ENCODE measurements around the gene NLGN1. TPM values are rescaled to one million over a fixed set of nuclear protein-coding genes. Genes with fewer than 3 reads are reported as not detected.

The NLGN1 gene
- total RNA-seq, 5 donors from 2014 or later (not counting 1 experiment from before 2014, with no cell fraction given): 0.18 TPM; not detected in 4

- H3K36me3 Mint-ChIP-seq: no peaks in the 10 kb centered on the region
- no peak overlapping the region for H3K4me3 ChIP-seq (ENCODE audit: control insufficient read depth in 1 of 2, extremely low read depth in 1 of 2, low read length in 1 of 2)
- H3K9me3 Mint-ChIP-seq: peaks cover 6 to 7% (median 7%) of the 10 kb centered on the region in 3 donors
- no peak overlapping the region for H3K4me3 Mint-ChIP-seq
- no peaks in the 10 kb centered on the region for H3K27me3 ChIP-seq (replicated peaks in 1 of 2; ENCODE audit: control insufficient read depth in 2 of 2, extremely low read depth in 1 of 2, insufficient read depth in 2 of 2, low read length in 1 of 2)
- no peak for ATAC-seq (replicated peaks in 1 of 4)
- no peaks in the 10 kb centered on the region for H3K9me3 ChIP-seq
- ChIA-PET CTCF (no interaction called here), POLR2A (interaction anchor here in 1 of 2 donors (0.6 kb wide), 1 partner anchor 117 kb away, joined by 3 read pairs; no protein-coding TSS in a partner anchor)
- WGBS (ENCODE audit: insufficient coverage): no CpG with 5 or more reads among the region's 1 CpG
- H3K4me1 Mint-ChIP-seq: no peaks in the 10 kb centered on the region
- H3K27ac Mint-ChIP-seq: no peak overlapping the region
- DNase-seq: no peak
- no peak overlapping the region for H3K27ac ChIP-seq (ENCODE audit: low read length)
- H3K36me3 ChIP-seq (ENCODE audit: control insufficient read depth in 2 of 2, extremely low read depth in 1 of 2, insufficient read depth in 1 of 2, low read length in 1 of 2): no peaks in the 10 kb centered on the region
- H3K4me1 ChIP-seq (ENCODE audit: control insufficient read depth in 1 of 2, extremely low read depth in 1 of 2, insufficient read depth in 2 of 2, low read length in 2 of 2): no peaks in the 10 kb centered on the region
- no peaks in the 10 kb centered on the region for H3K27me3 Mint-ChIP-seq
Measured at GRCh38 chr3:173699353-173699752, 301.8 kb downstream of the NLGN1 start.

GRCh38 chr3:173700336-173700735, 302.8 kb downstream of the NLGN1 start:
- no peak for DNase-seq

GRCh38 chr3:173702561-173702960, 305.0 kb downstream of the NLGN1 start:
- no peak for DNase-seq
- no peaks in the 10 kb centered on the region for H3K36me3 ChIP-seq (ENCODE audit: control insufficient read depth in 2 of 2, extremely low read depth in 1 of 2, insufficient read depth in 1 of 2, low read length in 1 of 2)
- Mint-ChIP-seq H3K27ac (no peak overlapping the region), H3K4me1 (no peaks in the 10 kb centered on the region), H3K4me3 (no peak overlapping the region), H3K36me3 (no peaks in the 10 kb centered on the region), H3K9me3 (peaks cover 6 to 16% (median 7%) of the 10 kb centered on the region in 3 donors), H3K27me3 (no peaks in the 10 kb centered on the region)
- CTCF ChIA-PET: no interaction called here
- no peak for ATAC-seq (replicated peaks in 1 of 4)
- H3K4me3 ChIP-seq (ENCODE audit: control insufficient read depth in 1 of 2, extremely low read depth in 1 of 2, low read length in 1 of 2): no peak overlapping the region
- H3K4me1 ChIP-seq (ENCODE audit: control insufficient read depth in 1 of 2, extremely low read depth in 1 of 2, insufficient read depth in 2 of 2, low read length in 2 of 2): no peaks in the 10 kb centered on the region
- POLR2A ChIA-PET: no interaction called here
- no CpG with 5 or more reads among the region's 3 CpGs for WGBS (ENCODE audit: insufficient coverage)
- H3K27me3 ChIP-seq (replicated peaks in 1 of 2; ENCODE audit: control insufficient read depth in 2 of 2, extremely low read depth in 1 of 2, insufficient read depth in 2 of 2, low read length in 1 of 2): no peaks in the 10 kb centered on the region
- H3K9me3 ChIP-seq: no peaks in the 10 kb centered on the region
- no peak overlapping the region for H3K27ac ChIP-seq (ENCODE audit: low read length)

More at GRCh38 chr3:173700336-173700735, 302.8 kb downstream of the NLGN1 start:
- Mint-ChIP-seq H3K9me3 (peaks cover 6 to 11% (median 7%) of the 10 kb centered on the region in 3 donors), H3K36me3 (no peaks in the 10 kb centered on the region), H3K27ac (no peak overlapping the region), H3K27me3 (no peaks in the 10 kb centered on the region), H3K4me3 (no peak overlapping the region), H3K4me1 (no peaks in the 10 kb centered on the region)
- H3K36me3 ChIP-seq (ENCODE audit: control insufficient read depth in 2 of 2, extremely low read depth in 1 of 2, insufficient read depth in 1 of 2, low read length in 1 of 2): no peaks in the 10 kb centered on the region
- no CpG with 5 or more reads among the region's 1 CpG for WGBS (ENCODE audit: insufficient coverage)
- ATAC-seq (replicated peaks in 1 of 4): no peak
- no peak overlapping the region for H3K27ac ChIP-seq (ENCODE audit: low read length)
- no peaks in the 10 kb centered on the region for H3K27me3 ChIP-seq (replicated peaks in 1 of 2; ENCODE audit: control insufficient read depth in 2 of 2, extremely low read depth in 1 of 2, insufficient read depth in 2 of 2, low read length in 1 of 2)
- CTCF ChIA-PET: no interaction called here
- no peaks in the 10 kb centered on the region for H3K9me3 ChIP-seq
- H3K4me3 ChIP-seq (ENCODE audit: control insufficient read depth in 1 of 2, extremely low read depth in 1 of 2, low read length in 1 of 2): no peak overlapping the region
- H3K4me1 ChIP-seq (ENCODE audit: control insufficient read depth in 1 of 2, extremely low read depth in 1 of 2, insufficient read depth in 2 of 2, low read length in 2 of 2): no peaks in the 10 kb centered on the region
- POLR2A ChIA-PET: no interaction called here

GRCh38 chr3:173703771-173704170, 306.2 kb downstream of the NLGN1 start:
- Mint-ChIP-seq H3K9me3 (peaks cover 6 to 19% (median 7%) of the 10 kb centered on the region in 3 donors), H3K36me3 (no peaks in the 10 kb centered on the region), H3K27me3 (no peaks in the 10 kb centered on the region), H3K4me3 (no peak overlapping the region), H3K27ac (no peak overlapping the region), H3K4me1 (no peaks in the 10 kb centered on the region)
- no peak overlapping the region for H3K4me3 ChIP-seq (ENCODE audit: control insufficient read depth in 1 of 2, extremely low read depth in 1 of 2, low read length in 1 of 2)
- no peaks in the 10 kb centered on the region for H3K27me3 ChIP-seq (replicated peaks in 1 of 2; ENCODE audit: control insufficient read depth in 2 of 2, extremely low read depth in 1 of 2, insufficient read depth in 2 of 2, low read length in 1 of 2)
- ATAC-seq (replicated peaks in 1 of 4): no peak
- 90% methylated on average over 2 of the region's 3 CpGs for WGBS (ENCODE audit: insufficient coverage)
- H3K27ac ChIP-seq (ENCODE audit: low read length): no peak overlapping the region
- CTCF ChIA-PET: no interaction called here
- POLR2A ChIA-PET: interaction anchor here in 1 of 2 donors (0.5 kb wide), 1 partner anchor 79 kb away, joined by 4 read pairs; no protein-coding TSS in a partner anchor
- no peak for DNase-seq
- H3K4me1 ChIP-seq (ENCODE audit: control insufficient read depth in 1 of 2, extremely low read depth in 1 of 2, insufficient read depth in 2 of 2, low read length in 2 of 2): no peaks in the 10 kb centered on the region
- no peaks in the 10 kb centered on the region for H3K36me3 ChIP-seq (ENCODE audit: control insufficient read depth in 2 of 2, extremely low read depth in 1 of 2, insufficient read depth in 1 of 2, low read length in 1 of 2)
- H3K9me3 ChIP-seq: no peaks in the 10 kb centered on the region

- Histone ChIP-seq H3K9me3 (no peaks in the 10 kb centered on the region), H3K4me1 (ENCODE audit: control insufficient read depth in 1 of 2, extremely low read depth in 1 of 2, insufficient read depth in 2 of 2, low read length in 2 of 2) (no peaks in the 10 kb centered on the region), H3K4me3 (ENCODE audit: control insufficient read depth in 1 of 2, extremely low read depth in 1 of 2, low read length in 1 of 2) (no peak overlapping the region), H3K36me3 (ENCODE audit: control insufficient read depth in 2 of 2, extremely low read depth in 1 of 2, insufficient read depth in 1 of 2, low read length in 1 of 2) (no peaks in the 10 kb centered on the region), H3K27ac (ENCODE audit: low read length) (no peak overlapping the region), H3K27me3 (replicated peaks in 1 of 2; ENCODE audit: control insufficient read depth in 2 of 2, extremely low read depth in 1 of 2, insufficient read depth in 2 of 2, low read length in 1 of 2) (no peaks in the 10 kb centered on the region)
- 67% methylated on average over 1 of the region's 9 CpGs for WGBS (ENCODE audit: insufficient coverage)
- DNase-seq (no peak), ATAC-seq (replicated peaks in 1 of 4) (no peak)
- Mint-ChIP-seq H3K4me3 (no peak overlapping the region), H3K36me3 (no peaks in the 10 kb centered on the region), H3K9me3 (peaks cover 0 to 12% (median 1%) of the 10 kb centered on the region in 3 donors), H3K27me3 (no peaks in the 10 kb centered on the region), H3K27ac (no peak overlapping the region), H3K4me1 (no peaks in the 10 kb centered on the region)
- ChIA-PET POLR2A (no interaction called here), CTCF (no interaction called here)
Measured at GRCh38 chr3:173706630-173707029, 309.1 kb downstream of the NLGN1 start.

GRCh38 chr3:173708191-173708590, 310.6 kb downstream of the NLGN1 start:
- no peak overlapping the region for H3K27ac Mint-ChIP-seq
- POLR2A ChIA-PET: no interaction called here
- H3K27me3 Mint-ChIP-seq: no peaks in the 10 kb centered on the region
- no peak overlapping the region for H3K27ac ChIP-seq (ENCODE audit: low read length)
- no peaks in the 10 kb centered on the region for H3K27me3 ChIP-seq (replicated peaks in 1 of 2; ENCODE audit: control insufficient read depth in 2 of 2, extremely low read depth in 1 of 2, insufficient read depth in 2 of 2, low read length in 1 of 2)
- H3K36me3 Mint-ChIP-seq: no peaks in the 10 kb centered on the region
- H3K9me3 Mint-ChIP-seq: peaks cover 0 to 18% (median 2%) of the 10 kb centered on the region in 3 donors
- no peak for ATAC-seq (replicated peaks in 1 of 4)
- WGBS (ENCODE audit: insufficient coverage): 80% methylated on average over 2 of the region's 3 CpGs
- H3K4me1 ChIP-seq (ENCODE audit: control insufficient read depth in 1 of 2, extremely low read depth in 1 of 2, insufficient read depth in 2 of 2, low read length in 2 of 2): no peaks in the 10 kb centered on the region
- no peak overlapping the region for H3K4me3 ChIP-seq (ENCODE audit: control insufficient read depth in 1 of 2, extremely low read depth in 1 of 2, low read length in 1 of 2)
- no peaks in the 10 kb centered on the region for H3K36me3 ChIP-seq (ENCODE audit: control insufficient read depth in 2 of 2, extremely low read depth in 1 of 2, insufficient read depth in 1 of 2, low read length in 1 of 2)
- CTCF ChIA-PET: interaction anchor here in 1 of 2 donors (0.6 to 1.2 kb wide), 2 partner anchors 8 to 902 kb away, joined by 3 read pairs; no protein-coding TSS in a partner anchor
- H3K4me3 Mint-ChIP-seq: no peak overlapping the region
- DNase-seq: no peak
- no peaks in the 10 kb centered on the region for H3K4me1 Mint-ChIP-seq
- no peaks in the 10 kb centered on the region for H3K9me3 ChIP-seq

GRCh38 chr3:173709026-173709425, 311.5 kb downstream of the NLGN1 start:
- Mint-ChIP-seq H3K27ac (no peak overlapping the region), H3K9me3 (peaks cover 0 to 18% (median 2%) of the 10 kb centered on the region in 3 donors), H3K4me1 (no peaks in the 10 kb centered on the region), H3K36me3 (no peaks in the 10 kb centered on the region), H3K27me3 (no peaks in the 10 kb centered on the region), H3K4me3 (no peak overlapping the region)
- WGBS (ENCODE audit: insufficient coverage): 82% methylated on average over 2 of the region's 4 CpGs
- Histone ChIP-seq H3K4me1 (ENCODE audit: control insufficient read depth in 1 of 2, extremely low read depth in 1 of 2, insufficient read depth in 2 of 2, low read length in 2 of 2) (no peaks in the 10 kb centered on the region), H3K4me3 (ENCODE audit: control insufficient read depth in 1 of 2, extremely low read depth in 1 of 2, low read length in 1 of 2) (no peak overlapping the region), H3K9me3 (no peaks in the 10 kb centered on the region), H3K27me3 (replicated peaks in 1 of 2; ENCODE audit: control insufficient read depth in 2 of 2, extremely low read depth in 1 of 2, insufficient read depth in 2 of 2, low read length in 1 of 2) (no peaks in the 10 kb centered on the region), H3K27ac (ENCODE audit: low read length) (no peak overlapping the region), H3K36me3 (ENCODE audit: control insufficient read depth in 2 of 2, extremely low read depth in 1 of 2, insufficient read depth in 1 of 2, low read length in 1 of 2) (no peaks in the 10 kb centered on the region)
- CTCF ChIA-PET: no interaction called here
- DNase-seq (no peak), ATAC-seq (replicated peaks in 1 of 4) (no peak)
- POLR2A ChIA-PET: no interaction called here

Data from T-cell (primary cell).